Measurements from ENCODE around the gene MKRN3.

- TF ChIP-seq, protein P1, sequence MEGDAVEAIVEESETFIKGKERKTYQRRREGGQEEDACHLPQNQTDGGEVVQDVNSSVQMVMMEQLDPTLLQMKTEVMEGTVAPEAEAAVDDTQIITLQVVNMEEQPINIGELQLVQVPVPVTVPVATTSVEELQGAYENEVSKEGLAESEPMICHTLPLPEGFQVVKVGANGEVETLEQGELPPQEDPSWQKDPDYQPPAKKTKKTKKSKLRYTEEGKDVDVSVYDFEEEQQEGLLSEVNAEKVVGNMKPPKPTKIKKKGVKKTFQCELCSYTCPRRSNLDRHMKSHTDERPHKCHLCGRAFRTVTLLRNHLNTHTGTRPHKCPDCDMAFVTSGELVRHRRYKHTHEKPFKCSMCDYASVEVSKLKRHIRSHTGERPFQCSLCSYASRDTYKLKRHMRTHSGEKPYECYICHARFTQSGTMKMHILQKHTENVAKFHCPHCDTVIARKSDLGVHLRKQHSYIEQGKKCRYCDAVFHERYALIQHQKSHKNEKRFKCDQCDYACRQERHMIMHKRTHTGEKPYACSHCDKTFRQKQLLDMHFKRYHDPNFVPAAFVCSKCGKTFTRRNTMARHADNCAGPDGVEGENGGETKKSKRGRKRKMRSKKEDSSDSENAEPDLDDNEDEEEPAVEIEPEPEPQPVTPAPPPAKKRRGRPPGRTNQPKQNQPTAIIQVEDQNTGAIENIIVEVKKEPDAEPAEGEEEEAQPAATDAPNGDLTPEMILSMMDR (IDR thresholded peaks at IDR 0.05) = no peak
- TF ChIP-seq JUNB (IDR thresholded peaks at IDR 0.05) (no peak), REST (IDR thresholded peaks at IDR 0.05) (no peak), CEBPB (IDR thresholded peaks at IDR 0.05) (no peak), KDM1A (IDR thresholded peaks at IDR 0.05; ENCODE audit: low read depth) (no peak), POLR2A (IDR thresholded peaks at IDR 0.05; ENCODE audit: low read length) (no peak), RAD21 (conservative IDR thresholded peaks at IDR 0.05 in 1 of 2, IDR thresholded peaks at IDR 0.05 in 1 of 2) (no peak)
- TF ChIP-seq, protein P2, sequence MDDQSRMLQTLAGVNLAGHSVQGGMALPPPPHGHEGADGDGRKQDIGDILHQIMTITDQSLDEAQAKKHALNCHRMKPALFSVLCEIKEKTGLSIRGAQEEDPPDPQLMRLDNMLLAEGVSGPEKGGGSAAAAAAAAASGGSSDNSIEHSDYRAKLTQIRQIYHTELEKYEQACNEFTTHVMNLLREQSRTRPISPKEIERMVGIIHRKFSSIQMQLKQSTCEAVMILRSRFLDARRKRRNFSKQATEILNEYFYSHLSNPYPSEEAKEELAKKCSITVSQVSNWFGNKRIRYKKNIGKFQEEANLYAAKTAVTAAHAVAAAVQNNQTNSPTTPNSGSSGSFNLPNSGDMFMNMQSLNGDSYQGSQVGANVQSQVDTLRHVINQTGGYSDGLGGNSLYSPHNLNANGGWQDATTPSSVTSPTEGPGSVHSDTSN (IDR thresholded peaks at IDR 0.05) = no peak
Observed at GRCh38 chr15:23595368-23595767, 29.9 kb downstream of the MKRN3 start.
